ENCODE data around the gene GRB10. TPM values are rescaled to one million over a fixed set of nuclear protein-coding genes. Genes with fewer than 3 reads are reported as not detected.

The GRB10 gene
- total and polyA plus RNA-seq, 2 donors (not counting 3 experiments of a cell fraction or from before 2014, with no cell fraction given), result 43.7 to 240 TPM

- Histone ChIP-seq H3K9ac (replicated peaks; ENCODE audit: extremely low read depth, insufficient read depth, low read length) (no peak overlapping the region), H3K9me3 (replicated peaks; ENCODE audit: control insufficient read depth, insufficient read depth, low read length) (no peaks in the 10 kb centered on the region), H3K79me2 (ENCODE audit: control insufficient read depth, insufficient read depth, low read length) (peaks cover 81% of the 10 kb centered on the region), H3K27ac (ENCODE audit: insufficient read depth, low read depth, low read length) (no peak overlapping the region), H3K4me1 (ENCODE audit: control insufficient read depth, extremely low read depth, insufficient read depth, low read length) (peaks cover 6% of the 10 kb centered on the region), H3K4me2 (ENCODE audit: insufficient read depth, low read length) (no peak overlapping the region), H4K20me1 (replicated peaks; ENCODE audit: control insufficient read depth, extremely low read depth, insufficient read depth, low read length) (peaks cover 7% of the 10 kb centered on the region), H3K4me3 (replicated peaks in 1 of 3; ENCODE audit: insufficient read depth in 1 of 3, low read depth in 1 of 3, low read length in 3 of 3) (no peak overlapping the region), H2AFZ (ENCODE audit: low read depth, low read length) (no peak overlapping the region), H3K9me1 (replicated peaks; ENCODE audit: control insufficient read depth, extremely low read depth, insufficient read depth, low read length) (no peaks in the 10 kb centered on the region), H3K27me3 (ENCODE audit: control insufficient read depth in 2 of 2, insufficient read depth in 2 of 2, low read length in 2 of 2) (no peaks in the 10 kb centered on the region), H3K36me3 (ENCODE audit: control insufficient read depth in 2 of 2, extremely low read depth in 1 of 2, insufficient read depth in 2 of 2, low read length in 2 of 2) (peaks cover 2 to 5% of the 10 kb centered on the region in 2 experiments)
- ChIA-PET CTCF (interaction anchor here (1.1 to 1.3 kb wide), 2 partner anchors 163 to 510 kb away, joined by 4 read pairs; no protein-coding TSS in a partner anchor), POLR2A (no interaction called here)
- DNase-seq (ENCODE audit: low read depth, low spot score) (no peak), FAIRE-seq (no peak)
- dilution Hi-C loops (cut with MboI; ENCODE audit: extremely low pct_ligation_motif_present, low sequenced_read_pairs), result no loop called here
- no peak for TF ChIP-seq MAX (IDR thresholded peaks at IDR 0.05; ENCODE audit: insufficient read depth, insufficient read length)
- BruUV-seq (replicated peaks), result no TSS peak
- intact Hi-C loops (cut with micrococcal nuclease), result no loop called here
Observed at GRCh38 chr7:50631639-50632038, 151.1 kb downstream of the GRB10 start.

GRCh38 chr7:50631100-50631499 lies 151.6 kb downstream of the GRB10 start:
- dilution Hi-C loops (cut with MboI; ENCODE audit: extremely low pct_ligation_motif_present, low sequenced_read_pairs), result no loop called here
- Histone ChIP-seq H3K4me2 (ENCODE audit: insufficient read depth, low read length) (no peak overlapping the region), H3K9me1 (replicated peaks; ENCODE audit: control insufficient read depth, extremely low read depth, insufficient read depth, low read length) (no peaks in the 10 kb centered on the region), H3K36me3 (ENCODE audit: control insufficient read depth in 2 of 2, extremely low read depth in 1 of 2, insufficient read depth in 2 of 2, low read length in 2 of 2) (peaks cover 5 to 10% of the 10 kb centered on the region in 2 experiments), H3K79me2 (ENCODE audit: control insufficient read depth, insufficient read depth, low read length) (peaks cover 79% of the 10 kb centered on the region), H3K27ac (ENCODE audit: insufficient read depth, low read depth, low read length) (no peak overlapping the region), H2AFZ (ENCODE audit: low read depth, low read length) (no peak overlapping the region), H3K27me3 (ENCODE audit: control insufficient read depth in 2 of 2, insufficient read depth in 2 of 2, low read length in 2 of 2) (no peaks in the 10 kb centered on the region), H3K4me3 (replicated peaks in 1 of 3; ENCODE audit: insufficient read depth in 1 of 3, low read depth in 1 of 3, low read length in 3 of 3) (no peak overlapping the region), H3K4me1 (ENCODE audit: control insufficient read depth, extremely low read depth, insufficient read depth, low read length) (peaks cover 4% of the 10 kb centered on the region), H4K20me1 (replicated peaks; ENCODE audit: control insufficient read depth, extremely low read depth, insufficient read depth, low read length) (peaks cover 7% of the 10 kb centered on the region), H3K9me3 (replicated peaks; ENCODE audit: control insufficient read depth, insufficient read depth, low read length) (no peaks in the 10 kb centered on the region), H3K9ac (replicated peaks; ENCODE audit: extremely low read depth, insufficient read depth, low read length) (no peak overlapping the region)
- BruUV-seq (replicated peaks), result no TSS peak
- ChIA-PET POLR2A (no interaction called here), CTCF (no interaction called here)
- no peak for FAIRE-seq
- intact Hi-C loops (cut with micrococcal nuclease), result no loop called here
- no peak for DNase-seq (ENCODE audit: low read depth, low spot score)
- TF ChIP-seq GATA2 (IDR thresholded peaks at IDR 0.05; ENCODE audit: insufficient read depth, insufficient read length, low read depth, low read length), result no peak
- TF ChIP-seq EZH2 (IDR thresholded peaks at IDR 0.05; ENCODE audit: borderline replicate concordance, low read depth, low read length, severe bottlenecking), result no peak
- TF ChIP-seq CTCF (IDR thresholded peaks at IDR 0.05; ENCODE audit: extremely low read depth in 1 of 2, insufficient read depth in 1 of 2, low read depth in 1 of 2, low read length in 2 of 2), result no peak
- no peak for TF ChIP-seq POLR2AphosphoS5 (IDR thresholded peaks at IDR 0.05; ENCODE audit: insufficient read depth, low read depth, low read length)
- no peak for TF ChIP-seq POLR2A (IDR thresholded peaks at IDR 0.05; ENCODE audit: low read depth, low read length)
- TF ChIP-seq FOS (IDR thresholded peaks at IDR 0.05; ENCODE audit: borderline replicate concordance, insufficient read depth, low read length), result no peak
- TF ChIP-seq JUN (IDR thresholded peaks at IDR 0.05; ENCODE audit: borderline replicate concordance, insufficient read depth, insufficient read length, low read depth), result no peak
- no peak for TF ChIP-seq MYC (IDR thresholded peaks at IDR 0.05; ENCODE audit: low read depth, low read length)
- no peak for TF ChIP-seq MAX (IDR thresholded peaks at IDR 0.05; ENCODE audit: insufficient read depth, insufficient read length)

Measured in endothelial cell of umbilical vein (primary cell).